ENCODE data around the gene PATL2.
"Not testable (repeated sequence)": the region's sequence is repeated elsewhere in the genome, so short reads cannot be mapped to it uniquely, and the experiment has no call there.

Gene PATL2

GRCh38 chr15:44718927-44719292 is 7.8 kb upstream of the PATL2 start:
- no peak for DNase-seq

GRCh38 chr15:44718180-44718926 is 7.2 kb upstream of the PATL2 start:
- DNase-seq: no peak

GRCh38 chr15:44716983-44717602 is 6.0 kb upstream of the PATL2 start:
- DNase-seq: no peak

- no peak for DNase-seq
Measured at GRCh38 chr15:44715797-44716334, 4.7 kb upstream of the PATL2 start.

- DNase-seq: no peak
Measured at GRCh38 chr15:44715142-44715796, 4.1 kb upstream of the PATL2 start.

- DNase-seq: peak; percentile 53
Measured at GRCh38 chr15:44713006-44713966, 2.2 kb upstream of the PATL2 start.

GRCh38 chr15:44712346-44713005 is 1.4 kb upstream of the PATL2 start:
- DNase-seq: peak; percentile 82

GRCh38 chr15:44711743-44712345 is 721 bp upstream of the PATL2 start:
- peak; percentile 26 for DNase-seq

- DNase-seq: peak; percentile 40
Measured at GRCh38 chr15:44710236-44711095, 657 bp downstream of the PATL2 start.

GRCh38 chr15:44706946-44707636 is 4.0 kb downstream of the PATL2 start:
- DNase-seq: no peak

GRCh38 chr15:44706401-44706800 is 4.7 kb downstream of the PATL2 start:
- no peak for DNase-seq

- no peak for DNase-seq
Measured at GRCh38 chr15:44705986-44706385, 5.1 kb downstream of the PATL2 start.

- not testable (repeated sequence) for DNase-seq
Measured at GRCh38 chr15:44700676-44701075, 10.4 kb downstream of the PATL2 start.

- no peak for DNase-seq
Measured at GRCh38 chr15:44698641-44699040, 12.5 kb downstream of the PATL2 start.

- no peak for DNase-seq
Measured at GRCh38 chr15:44697014-44697413, 14.1 kb downstream of the PATL2 start.

GRCh38 chr15:44695294-44695693 is 15.8 kb downstream of the PATL2 start:
- no peak for DNase-seq

- no peak for DNase-seq
Measured at GRCh38 chr15:44694416-44694815, 16.7 kb downstream of the PATL2 start.

GRCh38 chr15:44692659-44693058 is 18.5 kb downstream of the PATL2 start:
- DNase-seq: no peak

- not testable (repeated sequence) for DNase-seq
Measured at GRCh38 chr15:44690245-44690644, 20.9 kb downstream of the PATL2 start.

GRCh38 chr15:44689318-44689717 is 21.8 kb downstream of the PATL2 start:
- DNase-seq: not testable (repeated sequence)
